Smooth muscle cell (in vitro differentiated cells): ENCODE results near the gene SEC16A. TPM values are rescaled to one million over a fixed set of nuclear protein-coding genes. Genes with fewer than 3 reads are reported as not detected.

Source experiments
- DNase-seq: peaks from one replicate; lab custom pipeline; 2025; ENCODE audit not compliant: unreplicated experiment; lab: John Stamatoyannopoulos, UW
- H2AFZ ChIP-seq: fragments of 200-600 bp; sonication (generic); 2 replicates; pipeline ENCODE4 v1.6.0; 2016; ENCODE audit warnings: antibody characterized with exemption, low read depth, mild to moderate bottlenecking
- H3F3A ChIP-seq: fragments of 200-600 bp; sonication (generic); 2 replicates; pipeline ENCODE4 v1.6.0; 2017; ENCODE audit warnings: antibody characterized with exemption, low read depth
- H3K27ac ChIP-seq: fragments of 200-600 bp; sonication (generic); 2 replicates; pipeline ENCODE4 v1.5.1; 2016; ENCODE audit warnings: low read depth, mild to moderate bottlenecking
- H3K27me3 ChIP-seq: fragments of 200-600 bp; sonication (generic); 2 replicates; pipeline ENCODE4 v1.6.1; 2016; ENCODE audit warnings: low read depth, mild to moderate bottlenecking
- H3K36me3 ChIP-seq: fragments of 200-600 bp; sonication (generic); 2 replicates; pipeline ENCODE4 v1.5.1; 2016; ENCODE audit warnings: low read depth
- H3K4me1 ChIP-seq: fragments of 200-600 bp; sonication (generic); 2 replicates; pipeline ENCODE4 v1.5.1; 2016; ENCODE audit warnings: low read depth
- H3K4me2 ChIP-seq: fragments of 200-600 bp; sonication (generic); 2 replicates; pipeline ENCODE4 v1.6.0; 2016; ENCODE audit warnings: mild to moderate bottlenecking
- H3K4me3 ChIP-seq: fragments of 200-600 bp; sonication (generic); 2 replicates; pipeline ENCODE4 v1.5.1; 2016; ENCODE audit warnings: mild to moderate bottlenecking
- H3K79me2 ChIP-seq: fragments of 200-600 bp; sonication (generic); 2 replicates; pipeline ENCODE4 v1.6.0; 2016; ENCODE audit warnings: low read depth, mild to moderate bottlenecking
- H3K9ac ChIP-seq: fragments of 200-600 bp; sonication (generic); 2 replicates; pipeline ENCODE4 v1.6.0; 2016; ENCODE audit warnings: low read depth
- H3K9me3 ChIP-seq: fragments of 200-600 bp; sonication (generic); replicated peaks from 2 replicates; pipeline ENCODE4 v1.5.1; 2016; ENCODE audit warnings: low read depth
- H4K20me1 ChIP-seq: fragments of 200-600 bp; sonication (generic); 2 replicates; pipeline ENCODE4 v1.6.0; 2016; ENCODE audit warnings: low read depth
- CTCF ChIP-seq: fragments of 200-600 bp; sonication (generic); IDR thresholded peaks from 2 replicates; pipeline ENCODE4 v1.5.1; 2017; ENCODE audit warnings: borderline replicate concordance, mild to moderate bottlenecking, antibody characterized with exemption; ENCODE audit not compliant: insufficient read depth, poor library complexity, severe bottlenecking
- WGBS: methylation state at CpG from one replicate; pipeline ENCODE4 v1.1.7; 2016; ENCODE audit warnings: low lambda C conversion rate; 5-methylcytosine and 5-hydroxymethylcytosine counted together
- polyA plus RNA-seq: library from polyadenylated mRNA; unstranded; fragments of >200 nt; fragmentation: Nextera tagmentation; extraction: Ambion mirVana; gene quantifications from 2 replicates; pipeline ENCODE4 v1.2.1, GENCODE V29; 2016
- total RNA-seq: library from RNA; depleted of rRNA; stranded (reverse); fragments of >200 nt; gene quantifications from 2 replicates; pipeline ENCODE4 v1.2.3, GENCODE V29; 2014

Gene SEC16A
- total and polyA plus RNA-seq, 2 experiments from 2014 or later, result 45.7 to 56.8 TPM

GRCh38 chr9:136430588-136431234 lies 52.1 kb downstream of the SEC16A start:
- Histone ChIP-seq H3K4me3 (no peak overlapping the region), H3K79me2 (peaks cover 4% of the 10 kb centered on the region), H3K4me1 (no peaks in the 10 kb centered on the region), H3F3A (peaks cover 5% of the 10 kb centered on the region), H3K4me2 (no peak overlapping the region), H3K27ac (no peak overlapping the region), H3K9ac (no peak overlapping the region), H2AFZ (no peak overlapping the region), H3K27me3 (no peaks in the 10 kb centered on the region), H3K9me3 (no peaks in the 10 kb centered on the region), H3K36me3 (no peaks in the 10 kb centered on the region), H4K20me1 (peaks cover 32% of the 10 kb centered on the region)
- no peak for TF ChIP-seq CTCF
- DNase-seq, result no peak
- 99% methylated on average over 22 of the region's 29 CpGs for WGBS

- Histone ChIP-seq H3K4me3 (no peak overlapping the region), H3K27ac (no peak overlapping the region), H3K36me3 (no peaks in the 10 kb centered on the region), H4K20me1 (peaks cover 27% of the 10 kb centered on the region), H3K4me2 (no peak overlapping the region), H3K79me2 (peaks cover 4% of the 10 kb centered on the region), H3F3A (peaks cover 5% of the 10 kb centered on the region), H3K9me3 (no peaks in the 10 kb centered on the region), H3K9ac (no peak overlapping the region), H3K27me3 (no peaks in the 10 kb centered on the region), H3K4me1 (no peaks in the 10 kb centered on the region), H2AFZ (no peak overlapping the region)
- DNase-seq, result no peak
- 94% methylated on average over 27 of the region's 32 CpGs for WGBS
- TF ChIP-seq CTCF, result no peak
Observed at GRCh38 chr9:136429683-136430491, 53.0 kb downstream of the SEC16A start.

- Histone ChIP-seq H3K27ac (no peak overlapping the region), H3K27me3 (no peaks in the 10 kb centered on the region), H3K4me2 (no peak overlapping the region), H3K9ac (no peak overlapping the region), H3K4me1 (no peaks in the 10 kb centered on the region), H3F3A (peaks cover 5% of the 10 kb centered on the region), H3K79me2 (peaks cover 4% of the 10 kb centered on the region), H2AFZ (no peak overlapping the region), H4K20me1 (peaks cover 20% of the 10 kb centered on the region), H3K36me3 (no peaks in the 10 kb centered on the region), H3K4me3 (no peak overlapping the region), H3K9me3 (no peaks in the 10 kb centered on the region)
- no peak for TF ChIP-seq CTCF
- DNase-seq, result no peak
- WGBS, result 98% methylated on average over 20 of the region's 21 CpGs
Observed at GRCh38 chr9:136429075-136429628, 53.7 kb downstream of the SEC16A start.
